Stimulated activated CD8-positive, alpha-beta memory T cell treated with anti-CD3 and anti-CD28 coated beads, Interleukin-2, amount 100 ng/mL, for 48 hours (primary cell): ENCODE data around the gene KCNK18.
"Not testable (repeated sequence)": the region's sequence is repeated elsewhere in the genome, so short reads cannot be mapped to it uniquely, and the experiment has no call there.

Experiments used
- DNase-seq, 2 donors: peaks; one replicate each; pipeline ENCODE4 v3.0.0-alpha.2; 2020; ENCODE audit warnings: low read depth in 2 of 2

The KCNK18 gene

GRCh38 chr10:117221156-117221711 is 23.9 kb downstream of the KCNK18 start:
- DNase-seq: no peak

GRCh38 chr10:117222552-117222951 is 25.3 kb downstream of the KCNK18 start:
- DNase-seq: no peak

DNA sequence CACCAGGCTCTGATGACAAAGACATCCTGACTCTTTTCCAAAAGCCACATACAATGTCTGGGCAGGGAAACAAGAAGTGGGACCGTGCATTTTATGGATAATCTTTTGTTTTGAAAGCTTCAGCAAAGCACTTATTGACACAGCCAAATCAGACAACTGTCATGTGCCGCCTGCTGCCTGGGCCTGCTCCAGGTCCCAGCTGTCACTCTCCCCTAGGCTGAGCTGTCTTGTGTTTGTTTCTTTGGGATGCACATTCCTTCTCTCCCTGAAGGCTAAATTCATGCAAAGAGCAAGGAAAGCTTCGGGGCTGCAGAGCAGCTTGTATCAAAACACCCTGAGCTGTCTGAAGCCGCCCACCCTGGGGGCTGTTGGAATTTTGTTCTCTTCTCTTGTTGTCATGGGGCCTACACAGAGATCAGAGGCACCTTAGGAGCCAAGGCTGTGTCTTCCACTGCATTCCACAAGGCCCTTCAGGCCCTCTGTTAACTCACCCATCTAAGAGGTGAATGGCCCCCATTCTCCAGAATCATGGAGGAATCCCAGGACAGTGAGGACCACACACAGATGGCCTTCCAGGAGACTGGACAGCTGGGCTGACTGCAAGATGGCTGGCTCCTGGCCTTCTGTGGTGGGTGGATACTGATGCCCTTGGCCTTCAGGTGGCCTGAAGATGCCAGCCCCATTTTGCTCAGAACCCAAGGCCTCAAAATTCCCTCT is 25.8 kb downstream of the KCNK18 start:
- DNase-seq: no peak

DNA sequence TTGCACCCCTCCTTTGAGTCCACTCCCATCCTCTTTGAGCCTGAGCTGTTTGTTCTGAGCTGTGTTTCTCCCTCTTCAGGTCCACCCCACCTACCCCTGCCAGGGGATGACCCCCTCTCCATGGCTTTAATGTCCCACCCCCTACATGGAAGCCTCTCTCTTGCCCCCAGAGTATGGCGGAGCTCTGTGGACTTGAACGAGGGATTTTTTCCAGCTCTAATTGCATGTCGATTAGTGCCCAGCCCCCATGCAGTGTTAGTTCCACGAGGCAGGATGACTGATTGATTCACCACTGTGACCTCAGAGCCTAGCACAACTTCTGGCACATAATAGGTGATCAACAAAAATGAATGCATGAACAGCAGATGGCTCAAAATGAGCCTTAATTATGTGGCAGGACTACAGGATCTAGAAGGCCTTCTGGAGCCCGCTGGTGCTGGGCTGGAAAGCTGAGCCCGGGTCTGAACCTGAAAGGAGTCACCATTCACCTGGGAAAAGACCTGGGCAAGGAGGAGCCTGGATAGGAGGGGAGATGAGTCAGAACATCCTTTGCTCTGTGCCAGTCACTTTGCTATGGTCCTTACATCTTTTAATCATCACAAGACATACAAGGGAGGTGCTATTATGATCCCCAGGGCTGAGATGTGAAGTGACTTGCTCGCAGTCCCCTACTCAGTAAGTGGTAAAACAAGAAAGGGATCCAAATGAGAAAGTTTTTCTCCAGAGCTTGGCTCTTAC is 26.6 kb downstream of the KCNK18 start:
- DNase-seq: no peak

DNA sequence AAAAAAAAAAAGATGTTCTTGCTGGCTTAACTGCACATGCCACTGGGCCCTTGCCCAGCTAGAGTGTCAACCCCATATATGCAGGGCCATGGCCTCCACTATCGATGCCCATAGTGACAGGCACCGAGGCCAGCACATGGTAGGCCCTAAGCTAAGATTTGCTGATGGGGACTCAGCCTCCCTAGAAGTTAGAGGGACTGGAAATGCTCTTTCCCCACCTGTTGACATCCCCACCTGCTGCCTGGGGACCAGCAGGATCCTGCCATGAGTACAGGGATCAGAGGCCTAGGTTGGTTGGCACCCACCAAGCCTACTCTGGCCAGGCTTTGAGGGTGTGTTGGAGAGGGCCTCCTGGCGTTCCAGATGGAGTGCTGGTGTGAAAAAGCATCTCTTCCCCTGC is 27.6 kb downstream of the KCNK18 start:
- DNase-seq: no peak

GRCh38 chr10:117226813-117227451 is 29.6 kb downstream of the KCNK18 start:
- DNase-seq: no peak

DNA sequence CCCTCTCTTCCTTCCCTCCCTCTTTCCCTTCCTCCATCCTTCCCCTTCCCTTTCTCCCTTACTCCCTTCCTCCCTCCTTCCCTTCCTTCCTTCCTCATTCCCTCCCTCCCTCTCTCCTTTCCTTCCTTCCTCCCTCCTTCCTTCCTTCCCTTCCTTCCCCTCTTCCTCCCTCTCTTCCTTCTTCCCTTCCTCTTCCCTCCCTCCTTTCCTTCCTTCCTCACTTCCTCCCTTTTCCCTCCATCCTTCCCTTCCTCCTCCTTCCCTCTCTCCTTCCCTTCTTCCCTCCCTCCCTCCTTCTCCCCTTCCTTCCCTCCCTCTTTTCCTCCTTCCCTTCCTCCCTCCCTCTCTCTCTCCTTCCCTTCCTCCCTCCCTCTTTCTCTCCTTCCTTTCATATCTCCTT is 30.9 kb downstream of the KCNK18 start:
- DNase-seq: no peak

DNA sequence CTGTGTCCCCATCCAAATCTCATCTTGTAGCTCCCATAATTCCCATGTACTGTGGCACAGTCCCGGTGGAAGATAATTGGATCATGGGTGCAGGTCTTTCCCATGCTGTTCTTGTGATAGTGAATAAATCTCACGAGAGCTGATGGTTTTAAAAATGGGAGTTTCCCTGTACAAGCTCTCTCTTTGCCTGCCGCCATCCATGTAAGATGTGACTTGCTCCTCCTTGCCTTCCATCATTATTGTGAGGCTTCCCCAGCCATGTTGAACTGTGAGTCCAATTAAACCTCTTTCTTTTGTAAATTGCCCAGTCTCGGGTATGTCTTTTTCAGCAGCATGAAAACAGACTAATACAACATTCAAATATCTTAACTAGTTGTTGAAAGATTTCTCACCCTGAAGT is 32.8 kb downstream of the KCNK18 start:
- DNase-seq: not testable (repeated sequence)

GRCh38 chr10:117237401-117237991 is 40.2 kb downstream of the KCNK18 start:
- DNase-seq: no peak

- DNase-seq: no peak
Measured at GRCh38 chr10:117239051-117239450, 41.8 kb downstream of the KCNK18 start.

DNA sequence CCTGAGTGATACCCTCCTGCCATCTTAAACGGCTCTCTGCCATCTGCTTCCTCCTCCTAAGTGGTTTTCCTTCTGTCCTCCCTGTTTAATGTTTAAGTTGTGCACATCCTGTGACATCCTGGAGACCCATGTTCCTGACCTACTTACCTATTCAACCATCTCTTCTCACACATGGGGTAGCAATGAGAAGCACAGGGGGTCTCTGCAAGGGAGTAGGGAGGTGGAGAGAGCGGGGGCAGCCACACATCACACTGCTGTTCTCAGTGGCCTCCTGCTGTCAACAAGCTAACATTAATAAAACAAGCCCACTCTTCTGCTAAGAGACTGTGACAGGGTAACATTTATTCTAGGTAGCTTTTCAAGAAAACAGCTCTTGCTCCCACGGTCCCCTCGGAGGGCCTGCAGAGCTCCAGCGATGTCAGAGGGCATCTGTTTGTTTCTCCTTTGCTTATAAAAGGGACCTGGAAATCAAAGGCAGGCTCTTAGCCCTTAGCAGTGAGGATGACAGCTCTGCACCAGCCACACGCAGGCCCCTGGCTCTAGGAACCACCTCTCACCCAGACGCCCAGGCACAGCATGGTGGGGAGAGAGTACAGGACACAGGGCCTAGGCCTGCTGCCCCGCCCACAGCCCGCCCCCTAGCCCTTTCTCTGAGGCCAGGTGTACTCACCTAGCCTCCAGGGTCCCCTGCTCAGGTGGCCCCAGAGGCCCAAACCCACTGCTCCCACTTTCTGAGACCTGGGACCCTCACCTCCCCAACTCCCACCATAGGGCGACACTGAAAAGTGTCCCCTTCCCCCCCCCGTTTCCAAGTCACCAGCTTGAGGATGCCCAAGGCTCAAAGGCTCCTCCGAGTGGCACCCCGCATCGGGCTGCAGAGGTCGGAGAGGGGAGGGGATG is 42.7 kb downstream of the KCNK18 start:
- DNase-seq: no peak

DNA sequence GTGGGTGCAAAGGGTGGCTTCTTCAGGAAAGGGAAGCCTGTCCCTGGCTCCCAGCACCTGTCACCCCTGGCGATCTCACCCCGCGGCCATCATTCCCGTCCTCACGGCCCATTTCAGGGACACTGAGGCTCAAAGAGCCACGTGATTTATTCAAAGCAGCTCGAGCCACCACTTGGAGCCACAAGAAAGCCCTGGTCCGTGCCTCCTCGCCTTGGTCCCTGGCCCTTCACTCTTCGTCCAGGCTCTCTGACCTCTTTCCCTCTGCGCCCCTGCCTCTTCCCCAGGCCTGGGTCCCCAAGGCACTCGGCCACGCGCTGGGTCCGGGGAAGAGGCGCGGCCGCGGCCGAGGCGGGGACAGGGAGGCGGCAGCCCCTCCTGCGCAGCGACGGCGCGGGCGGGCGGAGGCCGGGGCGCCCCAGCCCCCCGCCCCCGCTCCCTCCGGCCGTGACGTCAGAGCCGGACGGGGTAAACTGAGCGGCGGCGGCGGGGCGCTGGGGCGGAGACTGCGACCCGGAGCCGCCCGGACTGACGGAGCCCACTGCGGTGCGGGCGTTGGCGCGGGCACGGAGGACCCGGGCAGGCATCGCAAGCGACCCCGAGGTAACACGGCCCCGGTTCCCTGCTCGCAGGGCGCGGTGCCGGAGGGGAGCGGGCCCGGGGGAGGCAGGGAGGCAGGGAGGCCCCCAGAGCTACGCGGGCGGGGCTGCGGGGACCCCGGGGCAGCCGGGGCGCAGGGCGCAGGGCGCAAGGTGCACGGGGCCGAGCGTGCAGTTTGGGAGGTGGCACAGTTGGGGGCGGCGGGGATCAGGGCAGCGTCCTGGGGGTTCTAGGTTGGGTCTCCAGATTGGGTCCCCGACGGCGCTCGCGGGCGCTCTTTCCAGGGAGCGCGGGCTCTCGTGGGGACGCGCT is 43.6 kb downstream of the KCNK18 start, which contains the start of gene SLC18A2:
Gene SLC18A2 (plus strand): TSS at position 494 of the 909 bp plus-strand sequence. CDS start 580 bp downstream, outside the sequence.
- DNase-seq: no peak

DNA sequence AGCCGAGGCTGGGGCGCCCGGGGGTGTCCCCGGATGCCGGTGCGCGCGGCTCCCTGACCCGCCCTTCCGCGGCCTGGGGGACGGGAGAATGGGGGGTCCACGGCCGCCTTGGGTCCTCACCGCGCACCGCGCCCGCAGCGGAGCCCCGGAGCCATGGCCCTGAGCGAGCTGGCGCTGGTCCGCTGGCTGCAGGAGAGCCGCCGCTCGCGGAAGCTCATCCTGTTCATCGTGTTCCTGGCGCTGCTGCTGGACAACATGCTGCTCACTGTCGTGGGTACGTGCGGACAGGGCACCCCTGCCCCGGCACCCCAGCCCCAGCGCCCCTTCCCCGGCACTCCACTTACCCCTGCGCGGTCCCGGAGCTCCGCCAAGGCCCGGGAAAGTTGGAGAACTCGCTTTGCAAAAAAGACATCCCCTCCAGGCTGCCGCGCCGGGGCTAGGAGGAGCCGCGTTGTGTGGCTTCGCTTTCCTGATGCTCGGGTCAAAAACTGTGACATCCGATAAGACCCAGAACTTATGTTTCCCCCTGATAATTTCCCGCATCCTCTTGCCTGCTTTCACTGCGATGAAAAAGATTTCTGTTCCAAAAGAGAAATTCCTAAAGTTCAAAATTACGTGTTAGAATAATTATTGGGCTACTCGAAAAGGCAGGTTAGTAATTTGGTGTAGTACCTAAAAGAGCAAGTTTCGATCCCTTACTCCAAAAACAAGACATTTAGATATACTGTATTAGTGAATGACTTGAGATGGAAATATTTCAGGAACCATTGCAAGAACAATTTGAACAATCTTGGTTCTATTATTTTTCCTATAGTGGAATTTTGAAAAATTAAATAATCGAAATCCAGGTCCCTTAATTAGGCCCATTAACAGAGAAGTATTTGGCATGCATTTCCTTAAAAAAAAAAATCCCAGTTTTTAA is 44.5 kb downstream of the KCNK18 start:
- DNase-seq: no peak

- no peak for DNase-seq
Measured at GRCh38 chr10:117242463-117242832, 45.2 kb downstream of the KCNK18 start.

- DNase-seq: no peak
Measured at GRCh38 chr10:117246997-117247671, 49.8 kb downstream of the KCNK18 start.

- no peak for DNase-seq
Measured at GRCh38 chr10:117248750-117249465, 51.6 kb downstream of the KCNK18 start.

DNA sequence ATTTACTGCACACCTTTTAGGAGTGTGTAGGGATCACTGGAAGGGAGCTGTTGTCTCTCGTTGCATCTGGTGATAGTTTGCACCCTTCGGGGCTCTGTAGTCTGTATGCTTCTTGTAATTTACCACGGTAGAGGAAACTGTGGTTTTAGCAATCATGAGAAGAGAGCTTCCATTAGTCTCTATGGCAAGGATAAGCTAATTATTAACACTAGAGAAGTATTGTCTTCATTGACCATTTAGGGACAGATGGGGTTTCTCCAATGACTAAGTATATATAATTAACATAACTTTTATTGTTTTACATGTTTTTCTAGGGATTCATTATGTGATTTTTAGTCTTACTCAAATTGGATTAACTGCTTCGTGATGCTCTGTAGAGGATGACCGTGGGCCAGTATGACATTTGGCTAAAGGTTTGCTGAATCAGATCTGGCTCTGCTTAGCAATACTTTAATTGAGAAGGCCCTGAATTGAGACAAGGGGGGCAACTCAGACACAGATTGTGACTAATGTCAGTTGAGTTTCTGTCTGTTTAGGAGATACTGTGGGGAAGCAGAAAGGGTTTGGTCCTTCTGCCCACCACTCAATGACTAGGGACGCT is 52.3 kb downstream of the KCNK18 start:
- DNase-seq: no peak
